Activated naive CD4-positive, alpha-beta T cell treated with anti-CD3 and anti-CD28 coated beads, Interleukin-2, amount 10 ng/mL, durations not matched to agents 7 days and 5 days (primary cell): Measurements from ENCODE around the gene ITGA11.

Experiments used
- CTCF ChIA-PET: fragments of 350-600 bp; sonication (Branson Sonifier 250); formaldehyde crosslinking; loops from one replicate; lab custom pipeline; 2021; ENCODE audit warnings: antibody characterized with exemption; lab: Charles Lee
- DNase-seq: peaks from one replicate; pipeline ENCODE4 v3.0.0-alpha.2; 2020
- H3K27ac Mint-ChIP-seq: one replicate; pipeline ENCODE4 v1.8.0; 2021; ENCODE audit warnings: mild to moderate bottlenecking, moderate library complexity, mixed read lengths
- H3K27me3 Mint-ChIP-seq: one replicate; pipeline ENCODE4 v1.8.0; 2021; ENCODE audit warnings: mild to moderate bottlenecking, mixed read lengths
- H3K36me3 Mint-ChIP-seq: one replicate; pipeline ENCODE4 v1.8.0; 2021; ENCODE audit warnings: mixed read lengths
- H3K4me1 Mint-ChIP-seq: one replicate; pipeline ENCODE4 v1.8.0; 2021; ENCODE audit warnings: mixed read lengths
- H3K4me3 Mint-ChIP-seq: one replicate; pipeline ENCODE4 v1.8.0; 2021; ENCODE audit warnings: mild to moderate bottlenecking, moderate library complexity, mixed read lengths
- H3K9me3 Mint-ChIP-seq: one replicate; pipeline ENCODE4 v1.8.0; 2021; ENCODE audit warnings: mixed read lengths

The ITGA11 gene

GRCh38 chr15:68431792-68432401 lies at the start of gene ITGA11:
ITGA11 (minus strand) TSS chr15:68432163; CDS start chr15:68432066, 97 bp downstream.
- Mint-ChIP-seq H3K9me3 (no peaks in the 10 kb centered on the region), H3K4me3 (no peak within 1 kb of the TSS)
- DNase-seq, result no peak

GRCh38 chr15:68481321-68481720 lies 49.4 kb upstream of the ITGA11 start:
- DNase-seq, result no peak
- H3K4me1 Mint-ChIP-seq, result no peaks in the 10 kb centered on the region
- H3K27me3 Mint-ChIP-seq, result peaks cover 51% of the 10 kb centered on the region
- H3K27ac Mint-ChIP-seq, result no peak overlapping the region
- CTCF ChIA-PET, result no interaction called here
- H3K4me3 Mint-ChIP-seq, result no peak overlapping the region
- no peaks in the 10 kb centered on the region for H3K9me3 Mint-ChIP-seq
- no peaks in the 10 kb centered on the region for H3K36me3 Mint-ChIP-seq

More at GRCh38 chr15:68431792-68432401, at the start of gene ITGA11:
- H3K27ac Mint-ChIP-seq, result no peak within 1 kb of the TSS
- peaks cover 81% of the 10 kb centered on the region for H3K27me3 Mint-ChIP-seq
- CTCF ChIA-PET, result no interaction called here
- no peaks in the 10 kb centered on the region for H3K36me3 Mint-ChIP-seq
- H3K4me1 Mint-ChIP-seq, result peaks cover 3% of the 10 kb centered on the region

- no peak overlapping the region for H3K4me3 Mint-ChIP-seq
- DNase-seq, result no peak
- CTCF ChIA-PET, result no interaction called here
Observed at GRCh38 chr15:68480296-68480695, 48.3 kb upstream of the ITGA11 start.

GRCh38 chr15:68479870-68480269 lies 47.9 kb upstream of the ITGA11 start:
- Mint-ChIP-seq H3K4me1 (no peaks in the 10 kb centered on the region), H3K9me3 (no peaks in the 10 kb centered on the region), H3K27me3 (peaks cover 50% of the 10 kb centered on the region), H3K36me3 (no peaks in the 10 kb centered on the region), H3K27ac (no peak overlapping the region), H3K4me3 (no peak overlapping the region)
- DNase-seq, result no peak
- CTCF ChIA-PET, result no interaction called here

More at GRCh38 chr15:68480296-68480695, 48.3 kb upstream of the ITGA11 start:
- Mint-ChIP-seq H3K36me3 (no peaks in the 10 kb centered on the region), H3K9me3 (no peaks in the 10 kb centered on the region), H3K4me1 (no peaks in the 10 kb centered on the region), H3K27me3 (peaks cover 48% of the 10 kb centered on the region), H3K27ac (no peak overlapping the region)

GRCh38 chr15:68479406-68479805 lies 47.4 kb upstream of the ITGA11 start:
- Mint-ChIP-seq H3K36me3 (no peaks in the 10 kb centered on the region), H3K4me1 (no peaks in the 10 kb centered on the region), H3K27me3 (peaks cover 46% of the 10 kb centered on the region), H3K27ac (no peak overlapping the region), H3K9me3 (no peaks in the 10 kb centered on the region), H3K4me3 (no peak overlapping the region)
- DNase-seq, result no peak
- CTCF ChIA-PET, result no interaction called here

GRCh38 chr15:68478853-68479252 lies 46.9 kb upstream of the ITGA11 start:
- H3K36me3 Mint-ChIP-seq, result no peaks in the 10 kb centered on the region
- no peak overlapping the region for H3K4me3 Mint-ChIP-seq
- DNase-seq, result no peak
- peaks cover 46% of the 10 kb centered on the region for H3K27me3 Mint-ChIP-seq
- CTCF ChIA-PET, result no interaction called here
- H3K4me1 Mint-ChIP-seq, result no peaks in the 10 kb centered on the region
- H3K27ac Mint-ChIP-seq, result no peak overlapping the region
- H3K9me3 Mint-ChIP-seq, result no peaks in the 10 kb centered on the region

- Mint-ChIP-seq H3K27me3 (peaks cover 26% of the 10 kb centered on the region), H3K36me3 (no peaks in the 10 kb centered on the region), H3K4me1 (no peaks in the 10 kb centered on the region), H3K4me3 (no peak overlapping the region), H3K27ac (no peak overlapping the region), H3K9me3 (no peaks in the 10 kb centered on the region)
- DNase-seq, result no peak
- CTCF ChIA-PET, result no interaction called here
Observed at GRCh38 chr15:68475449-68475848, 43.5 kb upstream of the ITGA11 start.

- Mint-ChIP-seq H3K9me3 (no peaks in the 10 kb centered on the region), H3K4me3 (no peak overlapping the region), H3K27me3 (peaks cover 33% of the 10 kb centered on the region), H3K4me1 (no peaks in the 10 kb centered on the region), H3K27ac (no peak overlapping the region), H3K36me3 (no peaks in the 10 kb centered on the region)
- DNase-seq, result no peak
- CTCF ChIA-PET, result no interaction called here
Observed at GRCh38 chr15:68471541-68471940, 39.6 kb upstream of the ITGA11 start.

GRCh38 chr15:68470976-68471375 lies 39.0 kb upstream of the ITGA11 start:
- Mint-ChIP-seq H3K36me3 (no peaks in the 10 kb centered on the region), H3K27me3 (peaks cover 33% of the 10 kb centered on the region), H3K27ac (no peak overlapping the region), H3K4me1 (no peaks in the 10 kb centered on the region), H3K4me3 (no peak overlapping the region), H3K9me3 (no peaks in the 10 kb centered on the region)
- no peak for DNase-seq
- CTCF ChIA-PET, result no interaction called here

- H3K4me1 Mint-ChIP-seq, result no peaks in the 10 kb centered on the region
Observed at GRCh38 chr15:68470049-68470742, 38.2 kb upstream of the ITGA11 start.

GRCh38 chr15:68469162-68470048 lies 37.4 kb upstream of the ITGA11 start:
- no peak for DNase-seq
- no peaks in the 10 kb centered on the region for H3K4me1 Mint-ChIP-seq
- no peak overlapping the region for H3K4me3 Mint-ChIP-seq
- H3K27me3 Mint-ChIP-seq, result peaks cover 23% of the 10 kb centered on the region
- no peaks in the 10 kb centered on the region for H3K36me3 Mint-ChIP-seq
- H3K9me3 Mint-ChIP-seq, result no peaks in the 10 kb centered on the region
- no peak overlapping the region for H3K27ac Mint-ChIP-seq
- CTCF ChIA-PET, result interaction anchor here (1.2 kb wide), 1 partner anchor 18 kb away, joined by 3 read pairs; no protein-coding TSS in a partner anchor

More at GRCh38 chr15:68470049-68470742, 38.2 kb upstream of the ITGA11 start:
- DNase-seq, result no peak
- Mint-ChIP-seq H3K4me3 (no peak overlapping the region), H3K27me3 (peaks cover 27% of the 10 kb centered on the region), H3K36me3 (no peaks in the 10 kb centered on the region), H3K27ac (no peak overlapping the region), H3K9me3 (no peaks in the 10 kb centered on the region)
- CTCF ChIA-PET, result interaction anchor here (1.2 kb wide), 1 partner anchor 19 kb away, joined by 3 read pairs; no protein-coding TSS in a partner anchor

- Mint-ChIP-seq H3K36me3 (no peaks in the 10 kb centered on the region), H3K4me1 (no peaks in the 10 kb centered on the region), H3K27me3 (peaks cover 23% of the 10 kb centered on the region), H3K27ac (no peak overlapping the region), H3K4me3 (no peak overlapping the region), H3K9me3 (no peaks in the 10 kb centered on the region)
- DNase-seq, result no peak
- CTCF ChIA-PET, result interaction anchor here (1.1 to 2.3 kb wide), 5 partner anchors 37 to 207 kb away, joined by 3 to 7 read pairs (median 4); no protein-coding TSS in a partner anchor
Observed at GRCh38 chr15:68466876-68467275, 34.9 kb upstream of the ITGA11 start.

- Mint-ChIP-seq H3K27me3 (peaks cover 26% of the 10 kb centered on the region), H3K4me3 (no peak overlapping the region), H3K4me1 (no peaks in the 10 kb centered on the region), H3K36me3 (no peaks in the 10 kb centered on the region), H3K9me3 (no peaks in the 10 kb centered on the region), H3K27ac (no peak overlapping the region)
- DNase-seq, result no peak
- CTCF ChIA-PET, result interaction anchor here (1.1 to 2.3 kb wide), 4 partner anchors 38 to 159 kb away, joined by 3 to 7 read pairs (median 5); no protein-coding TSS in a partner anchor
Observed at GRCh38 chr15:68465861-68466560, 34.0 kb upstream of the ITGA11 start.
